HCEC 1CT (cell line): ENCODE measurements around the gene CDK6.
A peak's percentile ranks its signal among the peaks of the same experiment; 100 is the strongest.
"Not testable (repeated sequence)": the region's sequence is repeated elsewhere in the genome, so short reads cannot be mapped to it uniquely, and the experiment has no call there.

Experiments used
- DNase-seq: peaks from one replicate; pipeline ENCODE4 v3.0.0-alpha.2; 2017

CDK6 gene

GRCh38 chr7:92784935-92785334 lies 51.4 kb downstream of the CDK6 start:
- DNase-seq, result no peak

- DNase-seq, result no peak
Observed at GRCh38 chr7:92783260-92784201, 52.8 kb downstream of the CDK6 start.

- DNase-seq, result no peak
Observed at GRCh38 chr7:92782855-92783254, 53.5 kb downstream of the CDK6 start.

- DNase-seq, result no peak
Observed at GRCh38 chr7:92782236-92782635, 54.1 kb downstream of the CDK6 start.

- no peak for DNase-seq
Observed at GRCh38 chr7:92781117-92781720, 55.2 kb downstream of the CDK6 start.

- DNase-seq, result peak; percentile 73
Observed at GRCh38 chr7:92778972-92779371, 57.4 kb downstream of the CDK6 start.

- no peak for DNase-seq
Observed at GRCh38 chr7:92777993-92778392, 58.4 kb downstream of the CDK6 start.

GRCh38 chr7:92773808-92774207 lies 62.6 kb downstream of the CDK6 start:
- no peak for DNase-seq

- DNase-seq, result no peak
Observed at GRCh38 chr7:92769844-92770243, 66.5 kb downstream of the CDK6 start.

- no peak for DNase-seq
Observed at GRCh38 chr7:92769394-92769699, 67.0 kb downstream of the CDK6 start.

GRCh38 chr7:92768501-92769393 lies 67.6 kb downstream of the CDK6 start:
- peak; percentile 49 for DNase-seq

GRCh38 chr7:92767437-92767836 lies 68.9 kb downstream of the CDK6 start:
- DNase-seq, result peak; percentile 51

GRCh38 chr7:92766461-92767003 lies 69.8 kb downstream of the CDK6 start:
- peak; percentile 54 for DNase-seq

GRCh38 chr7:92765725-92766124 lies 70.6 kb downstream of the CDK6 start:
- peak; percentile 84 for DNase-seq

- DNase-seq, result peak; percentile 75
Observed at GRCh38 chr7:92763636-92764423, 72.5 kb downstream of the CDK6 start.

GRCh38 chr7:92762851-92763250 lies 73.5 kb downstream of the CDK6 start:
- DNase-seq, result no peak

GRCh38 chr7:92761391-92762097 lies 74.8 kb downstream of the CDK6 start:
- DNase-seq, result no peak

GRCh38 chr7:92758796-92759431 lies 77.5 kb downstream of the CDK6 start:
- DNase-seq, result no peak

GRCh38 chr7:92757311-92757910 lies 79.0 kb downstream of the CDK6 start:
- not testable (repeated sequence) for DNase-seq

GRCh38 chr7:92755680-92756079 lies 80.7 kb downstream of the CDK6 start:
- no peak for DNase-seq
